ENCODE data around the gene GFM2. TPM values are rescaled to one million over a fixed set of nuclear protein-coding genes. Genes with fewer than 3 reads are reported as not detected.

GFM2 gene
- total RNA-seq, 2 donors from 2014 or later, result 21.8 to 22.1 TPM

Other genes with a start within 250 kb of the GFM2 start
- 10 to 100 TPM; 18.9 to 27.4 TPM for gene ENC1, start 126.4 kb downstream of the GFM2 start, total RNA-seq
- gene HEXB, start 81.9 kb downstream of the GFM2 start, total RNA-seq, result 100 to 1,000 TPM; 153 to 216 TPM
- gene NSA2, start 132 bp upstream of the GFM2 start, total RNA-seq, result 10 to 100 TPM; 65.7 to 66.0 TPM
- 1 to 10 TPM; 3.9 to 5.9 TPM for gene FAM169A, start 99.3 kb upstream of the GFM2 start, total RNA-seq

All from left colon (tissue), 2 donors.